Muscle layer of duodenum (tissue), 2 donors: ENCODE measurements around the gene MUC12.

Experiments used
- H3K27ac ChIP-seq: one replicate; pipeline ENCODE4 v1.7.0; 2013; ENCODE audit warnings: mild to moderate bottlenecking, low read length
- H3K27me3 ChIP-seq: one replicate; pipeline ENCODE4 v1.7.0; 2013; ENCODE audit warnings: low read depth, mild to moderate bottlenecking, control low read depth, low read length
- H3K36me3 ChIP-seq, 2 donors: one replicate each; pipeline ENCODE4 v1.7.0; 2013; ENCODE audit warnings: low read length in 2 of 2, control low read depth in 1 of 2, mild to moderate bottlenecking in 1 of 2; ENCODE audit not compliant: insufficient read depth in 2 of 2, control insufficient read depth in 1 of 2
- H3K4me1 ChIP-seq, 2 donors: one replicate each; pipeline ENCODE4 v1.7.0; 2013; ENCODE audit warnings: low read length in 2 of 2, mild to moderate bottlenecking in 2 of 2, control low read depth in 1 of 2, moderate library complexity in 1 of 2; ENCODE audit not compliant: insufficient read depth in 2 of 2, control insufficient read depth in 1 of 2
- H3K4me3 ChIP-seq, 2 donors: one replicate each; pipeline ENCODE4 v1.7.0; 2013; ENCODE audit warnings: low read length in 2 of 2, low read depth in 1 of 2, mild to moderate bottlenecking in 1 of 2
- H3K9me3 ChIP-seq, 2 donors: one replicate each; pipeline ENCODE4 v1.7.0; 2013; ENCODE audit warnings: low read length in 2 of 2, control low read depth in 1 of 2, mild to moderate bottlenecking in 1 of 2; ENCODE audit not compliant: control insufficient read depth in 1 of 2
- donor health status: healthy.

Gene MUC12

GRCh38 chr7:101068401-101068800, 99.0 kb downstream of the MUC12 start:
- no peaks in the 10 kb centered on the region for H3K4me1 ChIP-seq
- no peak overlapping the region for H3K4me3 ChIP-seq
- H3K9me3 ChIP-seq: no peaks in the 10 kb centered on the region
- H3K27me3 ChIP-seq: peaks cover 8% of the 10 kb centered on the region
- H3K36me3 ChIP-seq: no peaks in the 10 kb centered on the region
- H3K27ac ChIP-seq: no peak overlapping the region
